Spleen (tissue), 11 donors: ENCODE results near the gene ATAD1. TPM values are rescaled to one million over a fixed set of nuclear protein-coding genes. Genes with fewer than 3 reads are reported as not detected.

Experiments used
- DNase-seq: peaks from one replicate; pipeline ENCODE4 v3.0.0-alpha.2; 2020
- H3K27ac ChIP-seq, 8 donors: fragments of 200-600 bp; sonication (generic) in 7 of 8; 1 replicate in 4 of 8; 2 replicates in 4 of 8; pipeline versions ENCODE4 v1.5.0 to v1.8.0; 2016 to 2021; ENCODE audit warnings: inconsistent platforms in 4 of 8, mild to moderate bottlenecking in 4 of 8, moderate library complexity in 1 of 8
- H3K27me3 ChIP-seq, 7 donors: fragments of 200-600 bp; sonication (generic) in 6 of 7; replicated peaks in 1 of 7; 1 replicate in 4 of 7; 2 replicates in 3 of 7; pipeline versions ENCODE4 v1.5.0 to v1.8.0; 2016 to 2021; ENCODE audit warnings: inconsistent platforms in 3 of 7, mild to moderate bottlenecking in 1 of 7
- H3K36me3 ChIP-seq, 6 donors: fragments of 200-600 bp; sonication (generic) in 5 of 6; 1 replicate in 4 of 6; 2 replicates in 2 of 6; pipeline versions ENCODE4 v1.5.0 to v1.8.0; 2016 to 2021; ENCODE audit warnings: inconsistent platforms in 2 of 6
- H3K4me1 ChIP-seq, 6 donors: fragments of 200-600 bp; sonication (generic) in 5 of 6; 1 replicate in 3 of 6; 2 replicates in 3 of 6; pipeline versions ENCODE4 v1.5.0 to v1.8.0; 2016 to 2021; ENCODE audit warnings: inconsistent platforms in 3 of 6
- H3K4me3 ChIP-seq, 8 donors: fragments of 200-600 bp; sonication (generic) in 7 of 8; 1 replicate in 4 of 8; 2 replicates in 4 of 8; pipeline versions ENCODE4 v1.5.0 to v1.8.0; 2016 to 2021; ENCODE audit warnings: inconsistent platforms in 4 of 8, mild to moderate bottlenecking in 4 of 8, moderate library complexity in 2 of 8
- H3K9me3 ChIP-seq, 8 donors: fragments of 200-600 bp; sonication (generic) in 7 of 8; 1 replicate in 4 of 8; 2 replicates in 4 of 8; pipeline versions ENCODE4 v1.5.0 to v1.8.0; 2016 to 2021; ENCODE audit warnings: inconsistent platforms in 4 of 8
- POLR2A ChIP-seq, 3 donors: fragments of 450-650 bp; IDR thresholded peaks; one replicate each; pipeline ENCODE4 v1.5.1; 2017; ENCODE audit warnings: antibody characterized with exemption in 3 of 3, mild to moderate bottlenecking in 1 of 3
- POLR2AphosphoS5 ChIP-seq, 3 donors: sonication (generic); formaldehyde crosslinking; IDR thresholded peaks; one replicate each; pipeline ENCODE4 v1.5.1; 2017; ENCODE audit warnings: antibody characterized with exemption in 3 of 3
- WGBS, 5 donors: extraction: QIAGEN DNeasy Blood & Tissue Kit in 3 of 5; methylation state at CpG; one replicate each; pipeline versions ENCODE4 v1.1.5 to v1.1.7; 2013 to 2018; 5-methylcytosine and 5-hydroxymethylcytosine counted together
- intact Hi-C: fragments of 100-400 bp; cut with DNase I; formaldehyde crosslinking; loops from one replicate; pipeline ENCODE4 v1.15.0; 2023; ENCODE audit warnings: low total_unique reads
- polyA plus RNA-seq, 3 donors: library from polyadenylated mRNA; stranded (reverse); fragments of 200-250 nt; gene quantifications; one replicate each; pipeline ENCODE4 v1.2.1, GENCODE V29; 2013
- total RNA-seq, 7 donors: library from RNA; depleted of rRNA in 3 of 7; stranded (reverse); fragments of >200 nt in 3 of 7; fragmentation: NEBNext Ultra II Directional in 4 of 7; extraction: Animal tissue kit (Norgen Biotek cat#: 25700) in 4 of 7; gene quantifications; one replicate each; pipeline versions ENCODE4 v1.1.0 to v1.2.1, GENCODE V29; 2016 to 2021
- TF ChIP-seq, protein P1 (sequence below), 11 experiments: fragments of 200-600 bp in 7 of 11; fragments of 450-650 bp in 4 of 11; sonication (generic) in 4 of 11; IDR thresholded peaks in 8 of 11; conservative IDR thresholded peaks in 3 of 11; 1 replicate in 7 of 11; 2 replicates in 4 of 11; pipeline versions ENCODE4 v1.4.0 to v1.8.0; 2016 to 2021; ENCODE audit warnings: antibody characterized with exemption in 11 of 11, inconsistent platforms in 4 of 11, mild to moderate bottlenecking in 1 of 11
- donor health status: healthy with polysubstance abuse.
- donor health status: DM: no; HTN: no; CAD: no; lungs with moderate emphysema.
- donor health status: DM: no; HTN: no; CAD: no.
- donor health status: Bipolar disorder and iron deficiency.
- donor health status: healthy.
- donor health status: DM: no; HTN: no; CAD: no.
- donor health status: DM: yes; HTN: yes; CAD: no.

ATAD1 gene
- total and polyA plus RNA-seq, 10 donors = 8.7 to 49.4 (median 32.3) TPM

DNA sequence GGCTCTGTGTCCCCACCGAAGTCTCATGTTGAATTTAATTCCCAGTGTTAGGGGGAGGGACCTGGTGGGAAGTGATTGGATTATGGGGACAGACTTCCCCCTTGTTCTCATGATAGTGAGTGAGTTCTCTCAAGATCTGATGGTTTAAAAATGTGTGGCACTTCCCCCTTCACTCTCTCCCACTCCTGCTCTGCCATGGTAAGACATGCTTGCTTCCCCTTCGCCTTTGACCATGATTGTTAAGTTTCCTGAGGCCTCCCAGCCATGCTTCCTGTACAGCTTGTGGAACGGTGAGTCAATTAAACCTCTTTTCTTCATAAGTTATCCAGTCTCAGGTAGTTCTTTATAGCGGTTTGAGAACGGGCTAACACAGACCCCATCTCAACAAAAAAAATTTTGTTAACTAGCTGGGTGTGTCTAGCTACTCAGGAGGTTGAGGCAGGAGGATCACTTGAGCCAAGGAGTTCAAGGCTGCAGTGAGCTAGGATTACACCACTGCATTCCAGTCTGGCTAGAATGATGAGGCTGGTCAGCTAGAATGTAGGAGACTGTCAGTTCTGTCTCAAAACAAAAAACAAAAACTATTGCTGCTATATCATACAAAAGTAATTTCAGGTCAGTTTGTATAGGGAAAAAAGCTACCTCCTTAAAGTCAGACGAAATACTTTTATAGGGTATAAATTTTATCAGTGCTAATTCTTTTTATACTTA, 57.7 kb downstream of the ATAD1 start:
- peak overlapping the region in 2 of 8 donors; percentile 6 to 12 for H3K27ac ChIP-seq

DNA sequence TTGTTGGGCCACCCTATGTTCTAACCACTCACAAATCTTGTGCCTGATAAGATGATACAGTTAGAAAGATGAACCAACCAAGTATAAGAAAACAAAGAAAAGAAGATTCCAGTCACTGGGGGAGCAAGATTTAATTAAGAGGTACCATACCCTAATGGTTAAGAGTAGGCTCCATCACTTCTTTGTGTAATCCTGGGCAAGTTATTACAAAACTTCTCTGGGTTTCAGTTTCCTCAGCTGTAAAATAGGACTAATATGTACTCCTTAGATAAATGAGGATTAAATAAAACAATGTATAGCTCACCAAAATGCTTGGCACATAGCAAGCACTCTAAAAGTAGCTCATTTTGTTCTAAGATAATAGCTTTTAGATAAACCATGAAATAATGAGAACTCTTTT, 58.5 kb downstream of the ATAD1 start:
- Histone ChIP-seq H3K27ac (peak overlapping the region in 1 of 8 donors; percentile 12), H3K4me1 (peaks cover 0 to 10% (median 2%) of the 10 kb centered on the region in 6 donors), H3K36me3 (peaks cover 4 to 69% (median 27%) of the 10 kb centered on the region in 6 donors), H3K27me3 (no peaks in the 10 kb centered on the region), H3K9me3 (no peaks in the 10 kb centered on the region), H3K4me3 (no peak overlapping the region)
- TF ChIP-seq, protein P1, sequence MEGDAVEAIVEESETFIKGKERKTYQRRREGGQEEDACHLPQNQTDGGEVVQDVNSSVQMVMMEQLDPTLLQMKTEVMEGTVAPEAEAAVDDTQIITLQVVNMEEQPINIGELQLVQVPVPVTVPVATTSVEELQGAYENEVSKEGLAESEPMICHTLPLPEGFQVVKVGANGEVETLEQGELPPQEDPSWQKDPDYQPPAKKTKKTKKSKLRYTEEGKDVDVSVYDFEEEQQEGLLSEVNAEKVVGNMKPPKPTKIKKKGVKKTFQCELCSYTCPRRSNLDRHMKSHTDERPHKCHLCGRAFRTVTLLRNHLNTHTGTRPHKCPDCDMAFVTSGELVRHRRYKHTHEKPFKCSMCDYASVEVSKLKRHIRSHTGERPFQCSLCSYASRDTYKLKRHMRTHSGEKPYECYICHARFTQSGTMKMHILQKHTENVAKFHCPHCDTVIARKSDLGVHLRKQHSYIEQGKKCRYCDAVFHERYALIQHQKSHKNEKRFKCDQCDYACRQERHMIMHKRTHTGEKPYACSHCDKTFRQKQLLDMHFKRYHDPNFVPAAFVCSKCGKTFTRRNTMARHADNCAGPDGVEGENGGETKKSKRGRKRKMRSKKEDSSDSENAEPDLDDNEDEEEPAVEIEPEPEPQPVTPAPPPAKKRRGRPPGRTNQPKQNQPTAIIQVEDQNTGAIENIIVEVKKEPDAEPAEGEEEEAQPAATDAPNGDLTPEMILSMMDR (IDR thresholded peaks at IDR 0.05 in 8 of 11, conservative IDR thresholded peaks at IDR 0.05 in 3 of 11) = no peak
- TF ChIP-seq POLR2AphosphoS5 (IDR thresholded peaks at IDR 0.05) (no peak), POLR2A (IDR thresholded peaks at IDR 0.05) (no peak)
- DNase-seq = no peak
- intact Hi-C loops = no loop called here

More for the DNA sequence above, 57.7 kb downstream of the ATAD1 start:
- Histone ChIP-seq H3K36me3 (peaks cover 4 to 68% (median 23%) of the 10 kb centered on the region in 6 donors), H3K27me3 (no peaks in the 10 kb centered on the region), H3K4me1 (peaks cover 0 to 10% (median 2%) of the 10 kb centered on the region in 6 donors), H3K4me3 (no peak overlapping the region), H3K9me3 (no peaks in the 10 kb centered on the region)
- TF ChIP-seq POLR2AphosphoS5 (IDR thresholded peaks at IDR 0.05) (peak in 1 of 3 donors; percentile 12), POLR2A (IDR thresholded peaks at IDR 0.05) (no peak)
- TF ChIP-seq, protein P1 (IDR thresholded peaks at IDR 0.05 in 8 of 11, conservative IDR thresholded peaks at IDR 0.05 in 3 of 11) = no peak
- intact Hi-C loops = no loop called here
- 42 to 56% (median 53%) methylated on average over 6 of the region's 6 CpGs for WGBS, 5 donors
- no peak for DNase-seq

DNA sequence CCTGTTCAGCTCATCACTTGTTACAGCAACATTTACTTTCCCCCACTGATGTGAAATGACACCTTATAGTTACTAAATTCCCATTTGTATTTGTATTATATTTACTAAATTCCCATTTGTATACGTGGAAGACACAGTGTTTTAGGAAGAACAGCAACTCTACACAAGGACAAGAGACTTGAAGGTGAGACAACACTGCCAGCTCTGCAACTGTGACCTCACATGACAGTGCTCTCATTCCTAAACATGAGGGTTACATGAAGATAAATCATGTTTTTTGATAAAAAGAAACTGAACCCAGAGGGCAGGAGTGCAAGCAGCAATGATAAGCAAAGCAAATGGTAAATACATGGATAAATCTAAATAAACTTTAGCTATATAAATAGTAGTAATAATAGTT, 60.3 kb downstream of the ATAD1 start:
- intact Hi-C loops = no loop called here
- Histone ChIP-seq H3K9me3 (no peaks in the 10 kb centered on the region), H3K27me3 (no peaks in the 10 kb centered on the region), H3K36me3 (peaks cover 4 to 74% (median 36%) of the 10 kb centered on the region in 6 donors), H3K4me1 (peaks cover 0 to 10% (median 2%) of the 10 kb centered on the region in 6 donors), H3K27ac (no peak overlapping the region), H3K4me3 (no peak overlapping the region)
- DNase-seq = no peak
- no peak for TF ChIP-seq POLR2AphosphoS5 (IDR thresholded peaks at IDR 0.05)
- no peak for TF ChIP-seq POLR2A (IDR thresholded peaks at IDR 0.05)
- TF ChIP-seq, protein P1 (IDR thresholded peaks at IDR 0.05 in 8 of 11, conservative IDR thresholded peaks at IDR 0.05 in 3 of 11) = no peak
- 96 to 100% (median 97%) methylated on average over 1 of the region's 1 CpG for WGBS, 5 donors

DNA sequence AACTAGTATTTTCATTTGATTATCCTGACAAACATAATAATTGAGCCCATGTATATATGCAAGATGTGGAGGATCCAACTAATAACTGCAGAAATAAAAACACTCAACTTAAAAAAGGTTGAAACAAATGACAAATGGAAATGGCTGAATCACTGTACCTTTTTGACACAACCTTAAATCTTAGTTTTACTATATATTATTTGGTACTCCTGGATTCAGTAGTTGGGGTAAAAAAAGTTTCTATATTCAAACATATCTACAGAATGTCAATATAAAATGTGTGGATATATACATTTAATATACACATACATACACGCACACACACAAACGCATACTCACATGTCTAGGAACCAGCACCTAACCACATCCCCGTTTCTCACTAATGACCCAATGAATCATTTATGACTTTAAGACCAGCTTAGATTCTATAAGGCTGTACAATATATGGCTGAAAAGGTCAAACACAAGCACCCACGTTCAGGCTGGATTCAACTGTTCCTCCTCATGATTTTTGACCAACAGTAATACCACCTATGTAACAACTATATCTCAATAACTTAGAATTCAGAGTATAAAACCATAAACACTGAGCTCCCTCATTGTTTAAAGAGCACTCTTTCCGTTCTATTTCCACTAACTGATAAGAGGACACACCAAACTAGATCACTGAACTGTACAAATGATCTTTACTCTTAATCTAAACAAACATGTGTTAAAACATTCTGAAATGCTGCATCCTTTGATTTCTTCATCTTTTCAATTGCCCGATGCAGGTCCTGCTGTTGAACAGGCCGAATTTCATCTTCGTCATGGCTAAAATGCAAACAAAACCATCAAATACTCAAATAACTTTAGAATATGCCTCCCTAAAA, 63.8 kb downstream of the ATAD1 start:
- 91 to 94% (median 92%) methylated on average over 8 of the region's 8 CpGs for WGBS, 5 donors
- H3K36me3 ChIP-seq = peaks cover 4 to 69% (median 33%) of the 10 kb centered on the region in 6 donors
- TF ChIP-seq, protein P1 (IDR thresholded peaks at IDR 0.05 in 8 of 11, conservative IDR thresholded peaks at IDR 0.05 in 3 of 11) = no peak
- TF ChIP-seq POLR2AphosphoS5 (IDR thresholded peaks at IDR 0.05) (no peak), POLR2A (IDR thresholded peaks at IDR 0.05) (no peak)
- H3K9me3 ChIP-seq = no peaks in the 10 kb centered on the region
- H3K27me3 ChIP-seq = no peaks in the 10 kb centered on the region
- intact Hi-C loops = no loop called here
- H3K27ac ChIP-seq = no peak overlapping the region
- no peak overlapping the region for H3K4me3 ChIP-seq
- no peaks in the 10 kb centered on the region for H3K4me1 ChIP-seq
- DNase-seq = no peak
